HCT116 (cell line): ENCODE data around the gene ZNF462. TPM values are rescaled to one million over a fixed set of nuclear protein-coding genes. Genes with fewer than 3 reads are reported as not detected.

ENCODE experiments used
- ATAC-seq: fragments of 200-7000 bp; cut with Tn5 transposase; 2 replicates; pipeline ENCODE4 v1.9.1; 2020; ENCODE audit warnings: mild to moderate bottlenecking, moderate library complexity
- BruUV-seq: library from RNA; stranded (reverse); fragments of 400-500 nt; replicated peaks from 2 replicates; lab custom pipeline; 2021; lab: Mats Ljungman, UMichigan
- CTCF ChIA-PET: fragments of 300-600 bp; sonication (Branson Sonifier 250); formaldehyde crosslinking; loops from one replicate; lab custom pipeline; 2021; ENCODE audit warnings: antibody characterized with exemption; lab: Charles Lee
- POLR2A ChIA-PET: fragments of 300-600, 350-600 bp; sonication (Branson Sonifier 250); formaldehyde crosslinking; loops from one replicate; lab custom pipeline; 2021; ENCODE audit warnings: antibody characterized with exemption; lab: Charles Lee
- RAD21 ChIA-PET, 2 experiments: fragments of 300-600 bp; sonication (Branson Sonifier 250); formaldehyde crosslinking; loops; one replicate each; lab custom pipeline; 2023; ENCODE audit warnings: low total read pairs in 2 of 2; ENCODE audit not compliant: uncharacterized antibody in 2 of 2, unreplicated experiment in 2 of 2, low non-redundant PET in 1 of 2; lab: Charles Lee
- DNase-seq: peaks from one replicate; pipeline ENCODE4 v3.0.0-alpha.2; 2010; ENCODE audit warnings: low read depth, low spot score
- H2AFZ ChIP-seq: fragments of 200-600 bp; shearing (Covaris generic), sonication (generic); 2 replicates; pipeline ENCODE4 v1.6.1; 2017; ENCODE audit warnings: low read depth, mixed run types, mixed read lengths, antibody characterized with exemption, low read length; ENCODE audit not compliant: poor library complexity, severe bottlenecking
- H3K27ac ChIP-seq: 2 replicates; pipeline ENCODE4 v1.5.1; 2012; ENCODE audit warnings: low read depth, low read length
- H3K27me3 ChIP-seq: fragments of 200-600 bp; sonication (generic); 2 replicates; pipeline ENCODE4 v1.6.1; 2016; ENCODE audit warnings: mixed run types, low read length, mixed read lengths; ENCODE audit not compliant: insufficient read depth
- H3K36me3 ChIP-seq, 2 experiments: fragments of 200-500 bp in 1 of 2; fragments of 200-600 bp in 1 of 2; sonication (Bioruptor generic) in 1 of 2; sonication (generic) in 1 of 2; 2 replicates each; pipeline versions ENCODE4 v1.5.1 to v1.6.1; 2014 to 2016; ENCODE audit warnings: low read length in 2 of 2, inconsistent platforms in 1 of 2, mixed read lengths in 1 of 2, mixed run types in 1 of 2; ENCODE audit not compliant: insufficient read depth in 2 of 2, control insufficient read depth in 1 of 2
- H3K4me1 ChIP-seq, 2 experiments: fragments of 200-600 bp in 1 of 2; sonication (generic) in 1 of 2; 2 replicates each; pipeline versions ENCODE4 v1.5.1 to v1.6.1; 2012 to 2017; ENCODE audit warnings: low read length in 2 of 2, inconsistent platforms in 1 of 2, mild to moderate bottlenecking in 1 of 2, mixed read lengths in 1 of 2, mixed run types in 1 of 2, moderate library complexity in 1 of 2; ENCODE audit not compliant: insufficient read depth in 2 of 2, control insufficient read depth in 1 of 2
- H3K4me2 ChIP-seq: fragments of 200-600 bp; sonication (generic); 2 replicates; pipeline ENCODE4 v1.6.1; 2017; ENCODE audit warnings: mixed run types, low read length, mixed read lengths
- H3K4me3 ChIP-seq, 2 experiments: fragments of 200-600 bp in 1 of 2; sonication (generic) in 1 of 2; replicated peaks in 1 of 2; 2 replicates each; pipeline ENCODE4 v1.5.1; 2011 to 2016; ENCODE audit warnings: low read length in 2 of 2, control low read depth in 1 of 2, low read depth in 1 of 2, mild to moderate bottlenecking in 1 of 2, mixed read lengths in 1 of 2, mixed run types in 1 of 2
- H3K79me2 ChIP-seq: fragments of 200-600 bp; sonication (generic); 2 replicates; pipeline ENCODE4 v1.6.1; 2017; ENCODE audit warnings: mild to moderate bottlenecking, mixed run types, low read length, moderate library complexity, mixed read lengths; ENCODE audit not compliant: insufficient read depth
- H3K9ac ChIP-seq: fragments of 200-600 bp; sonication (generic); 2 replicates; pipeline ENCODE4 v1.6.1; 2016; ENCODE audit warnings: low read length, mixed read lengths
- H3K9me2 ChIP-seq: fragments of 200-600 bp; sonication (generic), shearing (Covaris generic); 2 replicates; pipeline ENCODE4 v1.6.1; 2017; ENCODE audit warnings: mixed run types, mild to moderate bottlenecking, moderate library complexity; ENCODE audit not compliant: insufficient read depth
- H3K9me3 ChIP-seq, 2 experiments: fragments of 200-500 bp in 1 of 2; fragments of 200-600 bp in 1 of 2; sonication (Bioruptor generic) in 1 of 2; sonication (generic) in 1 of 2; 2 replicates each; pipeline ENCODE4 v1.6.1; 2014 to 2017; ENCODE audit warnings: low read length in 2 of 2, mixed read lengths in 2 of 2, inconsistent platforms in 1 of 2, low read depth in 1 of 2, mild to moderate bottlenecking in 1 of 2, mixed run types in 1 of 2, moderate library complexity in 1 of 2; ENCODE audit not compliant: control insufficient read depth in 1 of 2, insufficient read depth in 1 of 2
- H4K20me1 ChIP-seq: fragments of 200-600 bp; sonication (generic), shearing (Covaris generic); 2 replicates; pipeline ENCODE4 v1.6.1; 2017; ENCODE audit warnings: mixed run types, mild to moderate bottlenecking, moderate library complexity; ENCODE audit not compliant: insufficient read depth
- ATF3 ChIP-seq: IDR thresholded peaks from 2 replicates; pipeline ENCODE4 v1.6.1; 2012
- CEBPB ChIP-seq: IDR thresholded peaks from 2 replicates; pipeline ENCODE4 v1.6.1; 2012; ENCODE audit warnings: low read depth
- CTCF ChIP-seq, 3 experiments: fragments of 200-600 bp in 1 of 3; sonication (generic) in 1 of 3; IDR thresholded peaks in 2 of 3; conservative IDR thresholded peaks in 1 of 3; 2 replicates each; pipeline ENCODE4 v1.5.1; 2012 to 2017; ENCODE audit warnings: low read depth in 2 of 3, low read length in 2 of 3, antibody characterized with exemption in 1 of 3, borderline replicate concordance in 1 of 3, control low read depth in 1 of 3, mild to moderate bottlenecking in 1 of 3, mixed read lengths in 1 of 3, mixed run types in 1 of 3, moderate library complexity in 1 of 3; ENCODE audit not compliant: insufficient read depth in 1 of 3
- EGR1 ChIP-seq: IDR thresholded peaks from 2 replicates; pipeline ENCODE4 v1.6.1; 2012; ENCODE audit warnings: low read depth
- EZH2phosphoT487 ChIP-seq: fragments of 200-600 bp; IDR thresholded peaks from 2 replicates; pipeline ENCODE4 v1.6.1; 2018; ENCODE audit warnings: antibody characterized with exemption, borderline replicate concordance
- FOSL1 ChIP-seq: IDR thresholded peaks from 2 replicates; pipeline ENCODE4 v1.6.1; 2012; ENCODE audit warnings: low read depth
- JUND ChIP-seq: IDR thresholded peaks from 2 replicates; pipeline ENCODE4 v1.6.1; 2012
- MAX ChIP-seq: IDR thresholded peaks from 2 replicates; pipeline ENCODE4 v1.6.1; 2012
- SP1 ChIP-seq: IDR thresholded peaks from 2 replicates; pipeline ENCODE4 v1.6.1; 2012; ENCODE audit warnings: low read depth
- YY1 ChIP-seq: IDR thresholded peaks from 2 replicates; pipeline ENCODE4 v1.6.1; 2011; ENCODE audit warnings: low read length, low read depth, moderate library complexity, mild to moderate bottlenecking; ENCODE audit not compliant: insufficient replicate concordance; ENCODE audit errors: extremely low read depth
- ZBTB33 ChIP-seq: IDR thresholded peaks from 2 replicates; pipeline ENCODE4 v1.6.1; 2011; ENCODE audit warnings: mild to moderate bottlenecking, low read length, moderate library complexity; ENCODE audit not compliant: insufficient replicate concordance; ENCODE audit errors: extremely low read depth
- ZNF274 ChIP-seq: fragments of 200-500 bp; sonication (Bioruptor generic); IDR thresholded peaks from 2 replicates; pipeline ENCODE4 v1.6.1; 2014; ENCODE audit warnings: mild to moderate bottlenecking, low read depth, low read length, inconsistent platforms
- intact Hi-C: fragments of 100-400 bp; cut with micrococcal nuclease; formaldehyde crosslinking; loops from 2 replicates; pipeline ENCODE4 v1.10.0; 2022
- total RNA-seq: library from RNA; stranded (reverse); gene quantifications from one replicate; pipeline ENCODE4 v1.2.1, GENCODE V29; 2021; ENCODE audit not compliant: unreplicated experiment

The ZNF462 gene
- total RNA-seq, 1 experiment from 2014 or later: 18.1 TPM

DNA sequence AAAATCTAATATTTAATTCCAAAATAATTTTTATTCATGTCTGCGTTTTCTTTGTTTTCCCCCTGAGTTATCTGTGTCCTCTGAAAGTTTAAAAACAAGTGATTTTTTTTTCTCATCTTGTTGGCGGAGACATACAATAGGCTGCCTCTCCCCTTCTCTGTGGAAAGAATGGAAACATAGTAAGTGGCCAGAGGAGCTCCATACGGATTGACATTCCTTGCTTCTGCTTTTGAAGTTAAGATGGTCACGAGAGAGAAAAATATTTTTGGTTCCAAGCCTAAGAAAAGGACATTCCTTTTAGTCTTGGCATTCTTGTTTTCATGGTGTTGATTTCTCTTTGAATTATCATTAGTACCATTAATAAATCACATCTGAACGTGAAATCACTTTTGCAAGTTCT, 28.3 kb downstream of the ZNF462 start:
- intact Hi-C loops: no loop called here
- POLR2A ChIA-PET: no interaction called here

More for the DNA sequence above, 28.3 kb downstream of the ZNF462 start:
- Histone ChIP-seq H2AFZ (no peak overlapping the region), H3K9ac (no peak overlapping the region), H3K4me2 (no peak overlapping the region), H3K4me3 (no peak overlapping the region), H3K79me2 (peaks cover 16% of the 10 kb centered on the region), H3K9me3 (no peaks in the 10 kb centered on the region), H3K36me3 (no peaks in the 10 kb centered on the region), H3K27me3 (no peaks in the 10 kb centered on the region), H3K27ac (no peak overlapping the region), H3K4me1 (peaks cover 20 to 38% of the 10 kb centered on the region in 2 experiments), H4K20me1 (no peaks in the 10 kb centered on the region)
- CTCF ChIA-PET: no interaction called here
- RAD21 ChIA-PET: no interaction called here
- ATAC-seq (no peak), DNase-seq (no peak)
- BruUV-seq: no TSS peak
- TF ChIP-seq EGR1: no peak
- no peak for TF ChIP-seq ZBTB33
- no peak for TF ChIP-seq JUND
- TF ChIP-seq MAX: no peak
- TF ChIP-seq ATF3: no peak
- TF ChIP-seq ZNF274: no peak
- TF ChIP-seq SP1: no peak
- no peak for TF ChIP-seq CTCF (IDR thresholded peaks at IDR 0.05 in 2 of 3, conservative IDR thresholded peaks at IDR 0.05 in 1 of 3; ENCODE audit: borderline replicate concordance in 1 of 3, insufficient read depth in 1 of 3, low read depth in 2 of 3, low read length in 2 of 3)
- TF ChIP-seq YY1: no peak
- no peak for TF ChIP-seq FOSL1
- no peak for TF ChIP-seq CEBPB
- no peak for TF ChIP-seq EZH2phosphoT487
- TF ChIP-seq, all 23 proteins: peak for 0
- H3K9me2 ChIP-seq: no peaks in the 10 kb centered on the region
